Prostate gland (tissue), 2 donors: ENCODE measurements around the gene SYT2. TPM values are rescaled to one million over a fixed set of nuclear protein-coding genes. Genes with fewer than 3 reads are reported as not detected.
"Not testable (repeated sequence)": the region's sequence is repeated elsewhere in the genome, so short reads cannot be mapped to it uniquely, and the experiment has no call there.

Experiments used
- DNase-seq: peaks from one replicate; pipeline ENCODE4 v3.0.0-alpha.2; 2019; ENCODE audit warnings: low spot score
- H3K27ac ChIP-seq, 2 donors: fragments of 200-600 bp; sonication (generic); 2 replicates each; pipeline ENCODE4 v1.5.1; 2017 to 2019
- H3K27me3 ChIP-seq: fragments of 200-600 bp; sonication (generic); replicated peaks from 2 replicates; pipeline ENCODE4 v1.5.1; 2019; ENCODE audit not compliant: insufficient read depth
- H3K36me3 ChIP-seq, 2 donors: fragments of 200-600 bp; sonication (generic); 1 replicate in 1 of 2; 2 replicates in 1 of 2; pipeline versions ENCODE4 v1.5.1 to v1.8.1; 2017 to 2019
- H3K4me1 ChIP-seq: fragments of 200-600 bp; sonication (generic); replicated peaks from 2 replicates; pipeline ENCODE4 v1.5.1; 2019
- H3K4me3 ChIP-seq, 2 donors: fragments of 200-600 bp; sonication (generic); 2 replicates each; pipeline ENCODE4 v1.5.1; 2017 to 2019
- H3K9me3 ChIP-seq: fragments of 200-600 bp; sonication (generic); 2 replicates; pipeline ENCODE4 v1.5.1; 2017
- POLR2A ChIP-seq: fragments of 450-650 bp; IDR thresholded peaks from one replicate; pipeline ENCODE4 v1.6.1; 2016; ENCODE audit warnings: antibody characterized with exemption, mild to moderate bottlenecking
- POLR2AphosphoS5 ChIP-seq: sonication (generic); formaldehyde crosslinking; IDR thresholded peaks from one replicate; pipeline ENCODE4 v1.6.1; 2017; ENCODE audit warnings: antibody characterized with exemption
- WGBS: methylation state at CpG from one replicate; pipeline ENCODE4 v1.1.5; 2018; 5-methylcytosine and 5-hydroxymethylcytosine counted together
- intact Hi-C: fragments of 100-400 bp; cut with DNase I; formaldehyde crosslinking; loops from one replicate; pipeline ENCODE4 v1.14.2; 2022
- total RNA-seq, 2 donors: library from RNA; depleted of rRNA; stranded (reverse); fragments of >200 nt; gene quantifications; one replicate each; pipeline ENCODE4 v1.1.0, GENCODE V29; 2016
- TF ChIP-seq, protein P1 (sequence below), 4 experiments: fragments of 200-600 bp in 2 of 4; fragments of 450-650 bp in 2 of 4; sonication (generic) in 2 of 4; IDR thresholded peaks; 1 replicate in 3 of 4; 2 replicates in 1 of 4; pipeline ENCODE4 v1.5.1; 2016 to 2019; ENCODE audit warnings: antibody characterized with exemption in 4 of 4, mild to moderate bottlenecking in 2 of 4, moderate library complexity in 2 of 4

SYT2 gene
- total RNA-seq, 2 donors from 2014 or later = 0.09 to 7.1 TPM

DNA sequence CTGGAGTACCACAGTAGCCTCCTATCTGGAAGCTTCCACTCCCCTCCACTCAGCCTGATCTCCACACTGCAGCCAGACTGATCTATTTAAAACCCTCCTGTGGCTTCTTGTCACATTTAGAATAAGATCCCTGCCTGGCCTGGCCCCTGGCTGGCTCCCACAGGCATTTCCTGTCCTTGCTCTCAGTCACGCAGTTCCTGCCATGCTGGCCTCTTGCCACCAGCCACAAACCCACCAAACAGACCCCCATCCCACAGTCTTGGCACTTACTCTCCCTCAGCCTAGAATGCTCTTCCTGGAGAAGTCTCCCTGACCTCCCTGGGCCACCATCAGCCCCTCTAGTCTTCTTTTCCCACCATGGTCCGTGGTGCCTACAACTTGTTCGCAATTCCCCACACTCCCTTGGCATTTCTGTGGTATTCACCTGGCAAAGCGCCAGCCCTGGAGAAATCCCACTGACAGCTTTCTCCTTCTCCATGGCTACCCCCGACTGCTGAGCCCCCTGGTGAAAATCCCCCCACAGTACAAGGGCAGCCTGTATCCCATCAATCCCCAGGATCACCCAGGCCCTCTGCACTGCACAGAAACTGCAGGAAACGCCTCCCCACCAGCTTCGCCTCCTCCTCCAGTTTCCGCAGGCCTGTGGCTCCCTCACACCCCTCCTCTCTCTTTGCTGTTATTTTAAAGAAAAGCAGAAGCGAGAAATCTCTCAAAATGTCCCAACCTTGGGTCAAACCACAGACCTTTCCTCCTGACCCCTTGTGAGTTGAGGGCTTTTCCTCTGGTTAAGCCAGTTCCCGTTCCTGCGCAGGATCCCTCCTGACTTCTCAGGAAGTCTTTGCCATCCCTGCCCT lies 94.5 kb downstream of the SYT2 start:
- Histone ChIP-seq H3K4me3 (no peak overlapping the region), H3K36me3 (no peaks in the 10 kb centered on the region), H3K27ac (no peak overlapping the region), H3K27me3 (no peaks in the 10 kb centered on the region), H3K4me1 (no peaks in the 10 kb centered on the region), H3K9me3 (no peaks in the 10 kb centered on the region)
- no peak for DNase-seq
- intact Hi-C loops = loop anchor here (5.0 kb wide), 1 partner anchor 118 kb away; no protein-coding TSS in a partner anchor
- TF ChIP-seq POLR2AphosphoS5 (no peak), POLR2A (no peak)
- TF ChIP-seq, protein P1, sequence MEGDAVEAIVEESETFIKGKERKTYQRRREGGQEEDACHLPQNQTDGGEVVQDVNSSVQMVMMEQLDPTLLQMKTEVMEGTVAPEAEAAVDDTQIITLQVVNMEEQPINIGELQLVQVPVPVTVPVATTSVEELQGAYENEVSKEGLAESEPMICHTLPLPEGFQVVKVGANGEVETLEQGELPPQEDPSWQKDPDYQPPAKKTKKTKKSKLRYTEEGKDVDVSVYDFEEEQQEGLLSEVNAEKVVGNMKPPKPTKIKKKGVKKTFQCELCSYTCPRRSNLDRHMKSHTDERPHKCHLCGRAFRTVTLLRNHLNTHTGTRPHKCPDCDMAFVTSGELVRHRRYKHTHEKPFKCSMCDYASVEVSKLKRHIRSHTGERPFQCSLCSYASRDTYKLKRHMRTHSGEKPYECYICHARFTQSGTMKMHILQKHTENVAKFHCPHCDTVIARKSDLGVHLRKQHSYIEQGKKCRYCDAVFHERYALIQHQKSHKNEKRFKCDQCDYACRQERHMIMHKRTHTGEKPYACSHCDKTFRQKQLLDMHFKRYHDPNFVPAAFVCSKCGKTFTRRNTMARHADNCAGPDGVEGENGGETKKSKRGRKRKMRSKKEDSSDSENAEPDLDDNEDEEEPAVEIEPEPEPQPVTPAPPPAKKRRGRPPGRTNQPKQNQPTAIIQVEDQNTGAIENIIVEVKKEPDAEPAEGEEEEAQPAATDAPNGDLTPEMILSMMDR (IDR thresholded peaks at IDR 0.05) = no peak
- 45% methylated on average over 11 of the region's 11 CpGs for WGBS

DNA sequence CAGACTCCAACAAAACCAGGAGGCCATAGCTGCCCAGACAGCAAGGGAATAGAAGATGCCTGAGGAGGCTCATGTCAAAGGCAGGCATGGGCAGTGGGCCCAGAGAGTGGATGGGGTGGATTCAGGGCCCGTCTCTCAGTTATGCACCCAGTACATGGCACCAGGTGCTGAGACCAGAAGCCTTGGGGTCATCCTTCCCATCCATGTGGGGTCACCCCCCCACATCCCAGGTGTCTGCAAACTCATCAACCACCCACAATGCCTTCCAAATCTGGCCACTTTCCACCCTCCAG lies 95.1 kb downstream of the SYT2 start:
- H3K36me3 ChIP-seq, H3K4me1 ChIP-seq, DNase-seq, H3K4me3 ChIP-seq, H3K9me3 ChIP-seq, H3K27me3 ChIP-seq, H3K27ac ChIP-seq: not testable (repeated sequence)
- intact Hi-C loops = loop anchor here (5.0 kb wide), 1 partner anchor 118 kb away; no protein-coding TSS in a partner anchor
- 89% methylated on average over 1 of the region's 1 CpG for WGBS

DNA sequence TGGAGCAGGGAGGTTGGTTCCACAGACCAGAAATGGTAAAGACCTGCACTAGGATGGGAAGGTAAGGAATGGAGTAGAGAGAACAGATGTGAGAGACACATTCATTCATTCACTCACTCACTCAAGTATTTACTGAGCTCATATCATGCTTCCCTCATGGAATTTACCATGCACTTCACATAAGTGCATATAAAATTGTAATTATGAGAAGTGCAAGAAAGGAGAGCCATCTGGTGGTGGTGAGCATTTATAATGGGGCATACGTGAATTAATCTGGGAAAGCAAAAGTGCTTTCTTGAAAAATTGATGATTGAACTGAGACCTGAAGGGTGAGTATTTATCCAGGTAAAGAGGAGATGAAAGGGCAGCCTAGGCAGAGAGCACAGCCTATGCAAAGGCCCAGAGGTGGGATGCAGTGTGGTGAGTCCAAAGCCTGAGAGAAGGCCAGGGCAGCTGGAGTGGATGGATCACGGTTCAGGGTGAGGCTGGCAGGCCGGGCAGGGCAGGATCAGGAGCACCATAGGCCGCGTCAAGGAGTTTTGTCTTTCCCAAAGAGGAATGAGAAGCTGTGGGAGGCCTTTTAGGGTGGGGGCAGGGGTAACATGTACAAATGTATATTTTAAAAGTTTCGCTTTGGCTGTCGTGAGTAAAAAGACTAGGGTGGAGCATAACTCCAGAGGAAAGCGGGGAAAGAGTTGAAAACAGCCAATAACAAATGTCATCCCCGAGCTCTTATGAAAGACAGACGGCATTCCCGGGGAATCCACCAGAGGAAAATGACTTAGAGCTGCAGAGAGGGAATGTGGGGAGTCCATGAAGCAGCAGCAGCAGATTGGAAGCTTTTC lies 95.7 kb downstream of the SYT2 start:
- not testable (repeated sequence) for H3K36me3 ChIP-seq, H3K27me3 ChIP-seq, DNase-seq, H3K4me1 ChIP-seq, H3K27ac ChIP-seq, H3K4me3 ChIP-seq, H3K9me3 ChIP-seq
- TF ChIP-seq, protein P1 (IDR thresholded peaks at IDR 0.05) = peak in 1 of 4 experiments; percentile 8
- 91% methylated on average over 11 of the region's 11 CpGs for WGBS
- intact Hi-C loops = loop anchor here (5.0 kb wide), 1 partner anchor 117 kb away; no protein-coding TSS in a partner anchor

DNA sequence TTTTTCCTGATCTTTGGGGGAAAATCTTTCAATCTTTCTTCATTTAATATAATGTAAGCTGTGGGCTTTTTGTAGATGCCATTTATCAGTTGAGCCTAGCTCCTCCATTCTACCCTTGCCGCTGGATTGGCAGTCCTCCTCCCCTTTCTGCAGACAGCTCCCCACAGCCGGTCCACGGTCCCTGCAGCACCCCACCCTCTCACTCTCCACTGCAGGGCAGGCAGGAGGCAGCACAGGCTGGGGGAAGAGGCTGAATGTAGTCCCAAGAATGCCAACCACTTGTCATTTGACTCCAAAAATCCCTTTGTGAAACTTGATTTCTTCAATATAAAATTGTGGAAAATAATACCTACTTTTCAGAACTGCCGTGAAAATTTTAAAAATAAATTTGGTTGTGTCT lies 96.7 kb downstream of the SYT2 start:
- no peaks in the 10 kb centered on the region for H3K9me3 ChIP-seq
- H3K4me1 ChIP-seq = no peaks in the 10 kb centered on the region
- H3K4me3 ChIP-seq = no peak overlapping the region
- no peak for DNase-seq
- H3K27me3 ChIP-seq = no peaks in the 10 kb centered on the region
- intact Hi-C loops = no loop called here
- H3K36me3 ChIP-seq = no peaks in the 10 kb centered on the region
- H3K27ac ChIP-seq = no peak overlapping the region
- TF ChIP-seq POLR2A = no peak
- no peak for TF ChIP-seq POLR2AphosphoS5
- TF ChIP-seq, protein P1 (IDR thresholded peaks at IDR 0.05) = no peak
- WGBS = 94% methylated on average over 4 of the region's 4 CpGs

DNA sequence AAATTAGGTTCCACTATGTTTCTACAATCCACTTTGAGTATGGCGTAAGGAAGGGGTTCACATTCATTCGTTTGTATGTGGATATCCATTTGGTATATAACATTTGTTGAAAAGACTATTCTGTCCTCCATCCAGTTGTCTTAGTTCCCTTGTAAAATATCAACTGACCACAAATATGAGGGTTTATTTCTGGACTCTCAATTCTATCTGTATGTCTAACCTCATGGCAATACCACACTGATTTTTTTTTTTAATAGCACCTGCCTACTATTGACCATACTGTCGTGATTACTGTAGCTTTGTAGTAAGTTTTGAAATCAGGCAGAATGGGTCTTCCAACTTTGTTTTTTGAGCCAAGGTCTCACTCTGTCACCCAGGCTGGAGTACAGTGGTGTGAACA lies 98.2 kb downstream of the SYT2 start:
- DNase-seq, intact Hi-C loops, H3K27me3 ChIP-seq, H3K4me3 ChIP-seq, H3K9me3 ChIP-seq, H3K27ac ChIP-seq, H3K4me1 ChIP-seq, H3K36me3 ChIP-seq: not testable (repeated sequence)
- WGBS = 98% methylated on average over 3 of the region's 3 CpGs
